ENCODE data around the gene TYMP.

The TYMP gene

GRCh38 chr22:50483556-50483955 is 46.3 kb downstream of the TYMP start:
- DNase-seq (ENCODE audit: low read depth), result no peak

GRCh38 chr22:50483106-50483505 is 46.7 kb downstream of the TYMP start:
- DNase-seq (ENCODE audit: low read depth), result no peak

DNA sequence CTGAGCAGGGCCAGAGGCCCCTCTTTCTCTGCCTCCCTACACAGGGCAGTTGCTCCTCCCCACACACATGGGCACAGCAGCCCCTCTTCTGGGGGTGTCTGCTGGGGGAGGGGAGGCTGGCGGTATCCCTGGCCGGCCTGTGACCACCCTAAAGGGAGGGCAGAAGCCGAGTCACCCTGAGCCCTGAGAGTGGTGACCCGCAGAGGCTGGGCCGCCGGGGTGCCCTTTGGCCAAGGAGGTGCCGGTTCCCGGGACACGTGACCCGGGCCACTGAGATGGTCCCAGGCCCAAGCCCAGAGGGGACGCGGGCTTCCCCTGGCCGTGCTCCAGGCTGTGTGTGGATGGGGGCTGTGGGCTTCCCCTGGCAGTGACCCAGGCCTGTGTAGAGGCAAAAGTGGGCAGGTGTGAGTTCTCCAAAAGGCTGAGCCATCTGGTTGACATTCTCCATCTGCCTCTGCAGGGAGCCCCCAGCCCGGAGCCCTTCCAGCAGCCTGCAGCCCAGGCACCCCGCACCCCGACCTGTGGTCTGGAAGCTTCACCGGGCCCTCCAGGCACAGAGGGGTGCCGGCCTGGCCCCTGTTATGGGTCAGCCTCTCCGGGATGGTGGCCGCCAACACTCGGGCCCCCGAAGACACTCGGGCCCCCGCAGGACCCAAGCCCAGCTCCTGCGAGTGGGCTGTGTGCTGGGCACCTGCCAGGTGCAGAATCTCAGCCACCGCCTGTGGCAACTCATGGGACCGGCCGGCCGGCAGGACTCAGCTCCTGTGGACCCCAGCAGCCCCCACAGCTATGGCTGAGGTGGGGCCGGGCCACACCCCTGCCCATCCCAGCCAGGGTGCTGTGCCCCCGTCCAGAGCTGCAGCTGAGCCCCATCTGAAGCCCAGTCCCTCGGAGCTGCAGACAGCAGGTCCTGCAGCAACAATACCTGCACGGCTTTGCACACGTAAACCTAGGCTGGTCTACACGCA is 47.4 kb downstream of the TYMP start:
- DNase-seq (ENCODE audit: low read depth), result no peak

GRCh38 chr22:50481440-50482106 is 48.2 kb downstream of the TYMP start, which contains the start of gene ADM2:
ADM2 (plus strand) TSS chr22:50481543; CDS start chr22:50481848, 305 bp downstream.
- no peak for DNase-seq (ENCODE audit: low read depth)

DNA sequence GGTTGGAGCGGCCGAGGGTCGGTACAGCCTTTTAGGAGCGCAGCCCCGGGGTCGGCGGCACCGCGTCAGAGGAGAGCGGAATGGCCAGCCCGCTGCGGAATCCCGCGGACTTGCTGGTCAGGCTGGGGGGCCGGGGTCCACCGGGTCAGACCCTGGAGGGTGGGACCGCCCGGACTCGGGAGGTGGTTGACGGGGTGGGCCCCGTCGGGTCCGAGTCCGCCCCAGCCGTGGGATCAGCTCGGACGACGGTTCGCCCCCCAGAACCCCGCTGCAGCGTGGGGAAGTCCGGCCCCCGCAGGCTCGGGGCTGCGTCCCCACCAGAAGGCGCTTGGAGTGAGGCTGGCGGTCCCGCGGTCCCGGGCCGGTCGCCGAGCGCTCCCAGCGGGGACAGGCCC is 48.8 kb downstream of the TYMP start:
- no peak for DNase-seq (ENCODE audit: low read depth)

GRCh38 chr22:50479721-50480120 is 50.1 kb downstream of the TYMP start:
- no peak for DNase-seq (ENCODE audit: low read depth)

- no peak for DNase-seq (ENCODE audit: low read depth)
Observed at GRCh38 chr22:50477923-50478322, 51.9 kb downstream of the TYMP start.

- no peak for DNase-seq (ENCODE audit: low read depth)
Observed at GRCh38 chr22:50476868-50477267, 52.9 kb downstream of the TYMP start.
